Suprapubic skin (tissue), 3 donors: ENCODE measurements around the gene EPHA8.

ENCODE experiments used
- POLR2A ChIP-seq, 2 donors: fragments of 450-650 bp; IDR thresholded peaks; one replicate each; pipeline ENCODE4 v1.6.1; 2017; ENCODE audit warnings: antibody characterized with exemption in 2 of 2, mild to moderate bottlenecking in 2 of 2, moderate library complexity in 2 of 2
- TF ChIP-seq, protein P1 (sequence below), 2 donors: fragments of 200-600 bp in 1 of 2; fragments of 450-650 bp in 1 of 2; sonication (generic) in 1 of 2; IDR thresholded peaks; one replicate each; pipeline ENCODE4 v1.5.1; 2016 to 2019; ENCODE audit warnings: antibody characterized with exemption in 2 of 2, mild to moderate bottlenecking in 1 of 2, moderate library complexity in 1 of 2

DNA sequence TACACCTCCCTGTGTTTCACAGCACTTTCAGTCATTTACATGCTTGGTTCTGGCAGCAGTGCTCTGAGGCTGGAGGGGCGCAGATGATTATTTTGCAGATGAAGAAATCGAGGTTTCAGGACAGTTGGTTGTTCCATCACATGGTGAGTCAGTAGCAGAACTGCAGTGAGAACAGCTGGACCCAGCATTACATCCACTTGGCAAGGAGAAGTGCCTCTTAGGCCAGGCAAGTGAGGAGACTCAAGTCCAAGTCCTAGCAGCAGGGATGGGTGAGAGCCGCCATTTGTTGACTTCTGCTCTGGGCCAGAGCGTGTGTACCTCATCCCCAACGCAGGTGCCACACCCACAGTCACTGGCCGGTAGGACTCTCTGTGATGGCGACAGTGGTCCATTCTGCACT, 26.8 kb upstream of the EPHA8 start:
- TF ChIP-seq, protein P1, sequence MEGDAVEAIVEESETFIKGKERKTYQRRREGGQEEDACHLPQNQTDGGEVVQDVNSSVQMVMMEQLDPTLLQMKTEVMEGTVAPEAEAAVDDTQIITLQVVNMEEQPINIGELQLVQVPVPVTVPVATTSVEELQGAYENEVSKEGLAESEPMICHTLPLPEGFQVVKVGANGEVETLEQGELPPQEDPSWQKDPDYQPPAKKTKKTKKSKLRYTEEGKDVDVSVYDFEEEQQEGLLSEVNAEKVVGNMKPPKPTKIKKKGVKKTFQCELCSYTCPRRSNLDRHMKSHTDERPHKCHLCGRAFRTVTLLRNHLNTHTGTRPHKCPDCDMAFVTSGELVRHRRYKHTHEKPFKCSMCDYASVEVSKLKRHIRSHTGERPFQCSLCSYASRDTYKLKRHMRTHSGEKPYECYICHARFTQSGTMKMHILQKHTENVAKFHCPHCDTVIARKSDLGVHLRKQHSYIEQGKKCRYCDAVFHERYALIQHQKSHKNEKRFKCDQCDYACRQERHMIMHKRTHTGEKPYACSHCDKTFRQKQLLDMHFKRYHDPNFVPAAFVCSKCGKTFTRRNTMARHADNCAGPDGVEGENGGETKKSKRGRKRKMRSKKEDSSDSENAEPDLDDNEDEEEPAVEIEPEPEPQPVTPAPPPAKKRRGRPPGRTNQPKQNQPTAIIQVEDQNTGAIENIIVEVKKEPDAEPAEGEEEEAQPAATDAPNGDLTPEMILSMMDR (IDR thresholded peaks at IDR 0.05): no peak
- TF ChIP-seq POLR2A (IDR thresholded peaks at IDR 0.05): no peak
